ENCODE data around the gene PIGQ.

GRCh38 chr16:625977-626765 is 56.4 kb downstream of the PIGQ start:
- TF ChIP-seq, protein P1, sequence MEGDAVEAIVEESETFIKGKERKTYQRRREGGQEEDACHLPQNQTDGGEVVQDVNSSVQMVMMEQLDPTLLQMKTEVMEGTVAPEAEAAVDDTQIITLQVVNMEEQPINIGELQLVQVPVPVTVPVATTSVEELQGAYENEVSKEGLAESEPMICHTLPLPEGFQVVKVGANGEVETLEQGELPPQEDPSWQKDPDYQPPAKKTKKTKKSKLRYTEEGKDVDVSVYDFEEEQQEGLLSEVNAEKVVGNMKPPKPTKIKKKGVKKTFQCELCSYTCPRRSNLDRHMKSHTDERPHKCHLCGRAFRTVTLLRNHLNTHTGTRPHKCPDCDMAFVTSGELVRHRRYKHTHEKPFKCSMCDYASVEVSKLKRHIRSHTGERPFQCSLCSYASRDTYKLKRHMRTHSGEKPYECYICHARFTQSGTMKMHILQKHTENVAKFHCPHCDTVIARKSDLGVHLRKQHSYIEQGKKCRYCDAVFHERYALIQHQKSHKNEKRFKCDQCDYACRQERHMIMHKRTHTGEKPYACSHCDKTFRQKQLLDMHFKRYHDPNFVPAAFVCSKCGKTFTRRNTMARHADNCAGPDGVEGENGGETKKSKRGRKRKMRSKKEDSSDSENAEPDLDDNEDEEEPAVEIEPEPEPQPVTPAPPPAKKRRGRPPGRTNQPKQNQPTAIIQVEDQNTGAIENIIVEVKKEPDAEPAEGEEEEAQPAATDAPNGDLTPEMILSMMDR (IDR thresholded peaks at IDR 0.05) = no peak
- TF ChIP-seq POLR2A (IDR thresholded peaks at IDR 0.05) = no peak
